Nephron (organoid): ENCODE data around the gene MICOS13.

ENCODE experiments used
- H3K27ac Mint-ChIP-seq, 3 experiments: 2 replicates each; pipeline ENCODE4 v1.8.0; 2020; ENCODE audit warnings: mixed read lengths in 3 of 3, mild to moderate bottlenecking in 2 of 3, moderate library complexity in 1 of 3
- H3K27me3 Mint-ChIP-seq: 2 replicates; pipeline ENCODE4 v1.8.0; 2021; ENCODE audit warnings: low read depth, mild to moderate bottlenecking, moderate library complexity, mixed read lengths
- H3K36me3 Mint-ChIP-seq: 2 replicates; pipeline ENCODE4 v1.8.0; 2020; ENCODE audit warnings: low read depth, mixed read lengths
- H3K4me1 Mint-ChIP-seq: 2 replicates; pipeline ENCODE4 v1.8.0; 2020; ENCODE audit warnings: mixed read lengths
- H3K4me3 Mint-ChIP-seq, 3 experiments: 2 replicates each; pipeline ENCODE4 v1.8.0; 2020; ENCODE audit warnings: mild to moderate bottlenecking in 3 of 3, mixed read lengths in 3 of 3, moderate library complexity in 2 of 3
- H3K9me3 Mint-ChIP-seq: 2 replicates; pipeline ENCODE4 v1.8.0; 2020; ENCODE audit warnings: mixed read lengths
- CTCF ChIP-seq, 3 experiments: fragments of 200-600 bp; sonication (generic); IDR thresholded peaks; one replicate each; pipeline ENCODE4 v1.5.0; 2021; ENCODE audit warnings: antibody characterized with exemption in 3 of 3; ENCODE audit not compliant: unreplicated experiment in 3 of 3

MICOS13 gene

GRCh38 chr19:5648464-5648863 is 31.9 kb downstream of the MICOS13 start:
- TF ChIP-seq CTCF (IDR thresholded peaks at IDR 0.05; ENCODE audit: unreplicated experiment in 3 of 3), result no peak
- Mint-ChIP-seq H3K27ac (no peak overlapping the region), H3K4me3 (no peak overlapping the region), H3K27me3 (no peaks in the 10 kb centered on the region), H3K9me3 (no peaks in the 10 kb centered on the region), H3K36me3 (peaks cover 83% of the 10 kb centered on the region), H3K4me1 (no peaks in the 10 kb centered on the region)

- no peak for TF ChIP-seq CTCF (IDR thresholded peaks at IDR 0.05; ENCODE audit: unreplicated experiment in 3 of 3)
- Mint-ChIP-seq H3K27me3 (no peaks in the 10 kb centered on the region), H3K27ac (no peak overlapping the region), H3K36me3 (peaks cover 84% of the 10 kb centered on the region), H3K4me3 (no peak overlapping the region), H3K9me3 (no peaks in the 10 kb centered on the region), H3K4me1 (no peaks in the 10 kb centered on the region)
Measured at GRCh38 chr19:5646703-5647102, 33.6 kb downstream of the MICOS13 start.

- no peak overlapping the region for H3K4me3 Mint-ChIP-seq
- H3K9me3 Mint-ChIP-seq, result no peaks in the 10 kb centered on the region
- H3K4me1 Mint-ChIP-seq, result no peaks in the 10 kb centered on the region
- no peak overlapping the region for H3K27ac Mint-ChIP-seq
- H3K27me3 Mint-ChIP-seq, result no peaks in the 10 kb centered on the region
- H3K36me3 Mint-ChIP-seq, result peaks cover 80% of the 10 kb centered on the region
- no peak for TF ChIP-seq CTCF (IDR thresholded peaks at IDR 0.05; ENCODE audit: unreplicated experiment in 3 of 3)
Measured at GRCh38 chr19:5645409-5645808, 34.9 kb downstream of the MICOS13 start.

- Mint-ChIP-seq H3K9me3 (no peaks in the 10 kb centered on the region), H3K4me3 (no peak overlapping the region), H3K4me1 (no peaks in the 10 kb centered on the region), H3K27ac (no peak overlapping the region), H3K36me3 (peaks cover 76% of the 10 kb centered on the region), H3K27me3 (no peaks in the 10 kb centered on the region)
- TF ChIP-seq CTCF (IDR thresholded peaks at IDR 0.05; ENCODE audit: unreplicated experiment in 3 of 3), result no peak
Measured at GRCh38 chr19:5644037-5644436, 36.3 kb downstream of the MICOS13 start.

GRCh38 chr19:5643060-5643459 is 37.3 kb downstream of the MICOS13 start:
- Mint-ChIP-seq H3K27ac (no peak overlapping the region), H3K4me3 (no peak overlapping the region), H3K27me3 (no peaks in the 10 kb centered on the region), H3K9me3 (no peaks in the 10 kb centered on the region), H3K4me1 (no peaks in the 10 kb centered on the region), H3K36me3 (peaks cover 70% of the 10 kb centered on the region)
- no peak for TF ChIP-seq CTCF (IDR thresholded peaks at IDR 0.05; ENCODE audit: unreplicated experiment in 3 of 3)

- Mint-ChIP-seq H3K27ac (no peak overlapping the region), H3K4me1 (no peaks in the 10 kb centered on the region), H3K36me3 (peaks cover 68% of the 10 kb centered on the region), H3K4me3 (no peak overlapping the region), H3K27me3 (no peaks in the 10 kb centered on the region), H3K9me3 (no peaks in the 10 kb centered on the region)
- TF ChIP-seq CTCF (IDR thresholded peaks at IDR 0.05; ENCODE audit: unreplicated experiment in 3 of 3), result no peak
Measured at GRCh38 chr19:5642204-5642603, 38.1 kb downstream of the MICOS13 start.
